AG04450 (cell line): ENCODE data around the gene CCDC34. TPM values are rescaled to one million over a fixed set of nuclear protein-coding genes. Genes with fewer than 3 reads are reported as not detected.

Experiments used
- CTCF ChIA-PET: fragments of 300-600, 350-600 bp; formaldehyde crosslinking; extraction: SDS; loops from one replicate; lab custom pipeline; 2022; ENCODE audit warnings: antibody characterized with exemption, inconsistent platforms; lab: Charles Lee
- POLR2A ChIA-PET: fragments of 350-600 bp; formaldehyde crosslinking; extraction: SDS; loops from one replicate; lab custom pipeline; 2021; ENCODE audit warnings: antibody characterized with exemption, inconsistent platforms; lab: Yijun Ruan, JAX
- DNase-seq: peaks from one replicate; pipeline ENCODE4 v3.0.0-alpha.2; 2011; ENCODE audit warnings: low read depth, low spot score
- H3K27ac ChIP-seq: one replicate; pipeline ENCODE4 v1.5.1; 2012; ENCODE audit warnings: low read depth, low read length, control low read depth
- H3K27me3 ChIP-seq: one replicate; pipeline ENCODE4 v1.6.0; 2012; ENCODE audit warnings: low read length; ENCODE audit not compliant: control insufficient read depth, insufficient read depth
- H3K4me3 ChIP-seq: 2 replicates; pipeline ENCODE4 v1.5.1; 2011; ENCODE audit warnings: mild to moderate bottlenecking, low read depth, low read length, control low read depth
- H3K9me3 ChIP-seq: 2 replicates; pipeline ENCODE4 v1.5.1; 2012; ENCODE audit warnings: low read length; ENCODE audit not compliant: control insufficient read depth, insufficient read depth
- CTCF ChIP-seq: IDR thresholded peaks from 2 replicates; pipeline ENCODE4 v1.5.1; 2011; ENCODE audit warnings: low read depth, low read length, control low read depth, inconsistent platforms
- polyA plus RNA-seq: library from polyadenylated mRNA; depleted of rRNA; stranded (reverse); fragments of >200 nt; gene quantifications from 2 replicates; pipeline ENCODE4 v1.2.3, GENCODE V29; 2011; rRNA removed

The CCDC34 gene
- polyA plus RNA-seq, 1 experiment = 3.9 TPM

GRCh38 chr11:27291302-27291889 lies 71.6 kb downstream of the CCDC34 start:
- CTCF ChIA-PET = interaction anchor here (1.2 kb wide), 1 partner anchor 194 kb away, joined by 5 read pairs; no protein-coding TSS in a partner anchor
- no peak for DNase-seq
- peaks cover 5% of the 10 kb centered on the region; the same call in 1 of the 2 replicates for H3K9me3 ChIP-seq

GRCh38 chr11:27290261-27291050 lies 72.6 kb downstream of the CCDC34 start:
- H3K4me3 ChIP-seq = no peak overlapping the region
- DNase-seq = no peak

More at GRCh38 chr11:27291302-27291889, 71.6 kb downstream of the CCDC34 start:
- TF ChIP-seq CTCF = no peak
- Histone ChIP-seq H3K27me3 (peaks cover 7% of the 10 kb centered on the region), H3K27ac (no peak overlapping the region), H3K4me3 (no peak overlapping the region)
- POLR2A ChIA-PET = no interaction called here

More at GRCh38 chr11:27290261-27291050, 72.6 kb downstream of the CCDC34 start:
- POLR2A ChIA-PET = no interaction called here
- CTCF ChIA-PET = interaction anchor here (1.0 kb wide), 1 partner anchor 195 kb away, joined by 3 read pairs; no protein-coding TSS in a partner anchor
- H3K27ac ChIP-seq = no peak overlapping the region
- H3K9me3 ChIP-seq = peaks cover 5% of the 10 kb centered on the region; the same call in 1 of the 2 replicates
- no peak for TF ChIP-seq CTCF
- H3K27me3 ChIP-seq = peaks cover 9% of the 10 kb centered on the region

Other genes starting within 250 kb of the CCDC34 start
- 4.2 and 5.8 TPM in 2 replicates for gene LGR4, start 109.6 kb upstream of the CCDC34 start, polyA plus RNA-seq
- 16.9 and 22.8 TPM in 2 replicates for gene LIN7C, start 143.6 kb upstream of the CCDC34 start, polyA plus RNA-seq